GM12878 (cell line): ENCODE measurements around the gene PIEZO2. TPM values are rescaled to one million over a fixed set of nuclear protein-coding genes. Genes with fewer than 3 reads are reported as not detected.

Experiments
- ATF2 ChIP-seq: IDR thresholded peaks from 2 replicates; pipeline ENCODE4 v1.6.1; 2012; ENCODE audit warnings: low read length, inconsistent platforms
- BRCA1 ChIP-seq: IDR thresholded peaks from 2 replicates; pipeline ENCODE4 v1.6.1; 2011; ENCODE audit warnings: low read depth, low read length, improper control_type of control experiment
- CBX5 ChIP-seq: sonication (generic); IDR thresholded peaks from 2 replicates; pipeline ENCODE4 v1.6.1; 2016; ENCODE audit warnings: low read depth, moderate library complexity, mild to moderate bottlenecking, inconsistent platforms
- ESRRA ChIP-seq: IDR thresholded peaks from 2 replicates; pipeline ENCODE4 v1.6.1; 2012; ENCODE audit warnings: mild to moderate bottlenecking, low read length, improper control_type of control experiment
- HCFC1 ChIP-seq: fragments of 150-350 bp; IDR thresholded peaks from 2 replicates; pipeline ENCODE4 v1.6.1; 2014; ENCODE audit warnings: low read length
- KLF5 ChIP-seq: fragments of 450-650 bp; IDR thresholded peaks from 2 replicates; pipeline ENCODE4 v1.6.1; 2014; ENCODE audit warnings: mild to moderate bottlenecking; ENCODE audit not compliant: partially characterized antibody
- MEF2B ChIP-seq: fragments of 450-650 bp; IDR thresholded peaks from 2 replicates; pipeline ENCODE4 v1.6.1; 2018; ENCODE audit warnings: mild to moderate bottlenecking, moderate library complexity; ENCODE audit not compliant: partially characterized antibody, poor library complexity, severe bottlenecking
- MLLT1 ChIP-seq: fragments of 450-650 bp; IDR thresholded peaks from 2 replicates; pipeline ENCODE4 v1.6.1; 2016; ENCODE audit warnings: mild to moderate bottlenecking
- MXI1 ChIP-seq: fragments of 150-350 bp; IDR thresholded peaks from 2 replicates; pipeline ENCODE4 v1.6.1; 2011; ENCODE audit warnings: low read depth, mild to moderate bottlenecking, inconsistent platforms, low read length, improper control_type of control experiment
- PBX3 ChIP-seq: IDR thresholded peaks from 2 replicates; pipeline ENCODE4 v1.6.1; 2011; ENCODE audit warnings: mild to moderate bottlenecking, low read depth, low read length, moderate library complexity; ENCODE audit not compliant: insufficient replicate concordance
- RCOR1 ChIP-seq: conservative IDR thresholded peaks from 2 replicates; pipeline ENCODE4 v1.6.1; 2012; ENCODE audit warnings: low read depth, low read length, improper control_type of control experiment
- SIN3A ChIP-seq: IDR thresholded peaks from 2 replicates; pipeline ENCODE4 v1.6.1; 2012; ENCODE audit warnings: low read depth, low read length, improper control_type of control experiment
- SMC3 ChIP-seq: IDR thresholded peaks from 2 replicates; pipeline ENCODE4 v1.6.1; 2011; ENCODE audit warnings: low read length, improper control_type of control experiment, borderline replicate concordance
- STAT3 ChIP-seq: IDR thresholded peaks from 2 replicates; pipeline ENCODE4 v1.6.1; 2011; ENCODE audit warnings: low read depth, low read length, improper control_type of control experiment
- ZNF217 ChIP-seq: fragments of 450-650 bp; IDR thresholded peaks from 2 replicates; pipeline ENCODE4 v1.6.1; 2017; ENCODE audit warnings: antibody characterized with exemption, mild to moderate bottlenecking
- ZZZ3 ChIP-seq: IDR thresholded peaks from 2 replicates; pipeline ENCODE4 v1.6.1; 2011; ENCODE audit warnings: low read depth; ENCODE audit not compliant: control insufficient read depth, insufficient read length
- polyA plus RNA-seq, 11 experiments: library from polyadenylated mRNA; depleted of rRNA in 4 of 11; unstranded in 6 of 11; stranded (reverse) in 5 of 11; fragments of >200 nt; fragmentation: Nextera tagmentation in 4 of 11; fragmentation: Illumina TruSeq in 1 of 11; extraction: Ambion mirVana in 4 of 11; extraction: Trizol in 1 of 11; gene quantifications; 1 replicate in 1 of 11; 2 replicates in 10 of 11; pipeline versions ENCODE4 v1.2.1 to v1.2.3, GENCODE V29; 2011 to 2016; ENCODE audit warnings: inconsistent platforms in 2 of 11, missing spikeins in 2 of 11, low read depth in 1 of 11
- total RNA-seq, 4 experiments: library from RNA; depleted of rRNA in 3 of 4; stranded (reverse); fragments of >200 nt in 3 of 4; fragmentation: Illumina TruSeq in 1 of 4; extraction: Trizol in 1 of 4; gene quantifications; 2 replicates each; pipeline versions ENCODE4 v1.2.1 to v1.2.3, GENCODE V29; 2013 to 2021
- TF ChIP-seq, protein P1 (sequence below): fragments of 450-650 bp; IDR thresholded peaks from 2 replicates; pipeline ENCODE4 v1.6.1; 2017; ENCODE audit warnings: mild to moderate bottlenecking
- TF ChIP-seq, protein P2 (sequence below): fragments of 450-650 bp; IDR thresholded peaks from 2 replicates; pipeline ENCODE4 v1.6.1; 2017; ENCODE audit warnings: mild to moderate bottlenecking, moderate library complexity

The PIEZO2 gene
- total and polyA plus RNA-seq, 10 of the 15 experiments (the other 5 are each of a cell fraction or from before 2014, with no cell fraction given): 6.7 to 42.3 (median 27.4) TPM

- TF ChIP-seq, protein P1, sequence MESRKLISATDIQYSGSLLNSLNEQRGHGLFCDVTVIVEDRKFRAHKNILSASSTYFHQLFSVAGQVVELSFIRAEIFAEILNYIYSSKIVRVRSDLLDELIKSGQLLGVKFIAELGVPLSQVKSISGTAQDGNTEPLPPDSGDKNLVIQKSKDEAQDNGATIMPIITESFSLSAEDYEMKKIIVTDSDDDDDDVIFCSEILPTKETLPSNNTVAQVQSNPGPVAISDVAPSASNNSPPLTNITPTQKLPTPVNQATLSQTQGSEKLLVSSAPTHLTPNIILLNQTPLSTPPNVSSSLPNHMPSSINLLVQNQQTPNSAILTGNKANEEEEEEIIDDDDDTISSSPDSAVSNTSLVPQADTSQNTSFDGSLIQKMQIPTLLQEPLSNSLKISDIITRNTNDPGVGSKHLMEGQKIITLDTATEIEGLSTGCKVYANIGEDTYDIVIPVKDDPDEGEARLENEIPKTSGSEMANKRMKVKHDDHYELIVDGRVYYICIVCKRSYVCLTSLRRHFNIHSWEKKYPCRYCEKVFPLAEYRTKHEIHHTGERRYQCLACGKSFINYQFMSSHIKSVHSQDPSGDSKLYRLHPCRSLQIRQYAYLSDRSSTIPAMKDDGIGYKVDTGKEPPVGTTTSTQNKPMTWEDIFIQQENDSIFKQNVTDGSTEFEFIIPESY: no peak
- TF ChIP-seq STAT3 (no peak), BRCA1 (no peak), HCFC1 (no peak), PBX3 (no peak), CBX5 (peak; percentile 99), ATF2 (no peak), ZZZ3 (no peak), MXI1 (no peak), RCOR1 (no peak), ZNF217 (peak; percentile 92; the same call in 1 of the 2 replicates), MEF2B (no peak), SMC3 (no peak), SIN3A (no peak), MLLT1 (0 out of 2 replicates have a peak, but pooled peaks have one; percentile 70), ESRRA (no peak), KLF5 (peak; percentile 90)
- TF ChIP-seq, protein P2, sequence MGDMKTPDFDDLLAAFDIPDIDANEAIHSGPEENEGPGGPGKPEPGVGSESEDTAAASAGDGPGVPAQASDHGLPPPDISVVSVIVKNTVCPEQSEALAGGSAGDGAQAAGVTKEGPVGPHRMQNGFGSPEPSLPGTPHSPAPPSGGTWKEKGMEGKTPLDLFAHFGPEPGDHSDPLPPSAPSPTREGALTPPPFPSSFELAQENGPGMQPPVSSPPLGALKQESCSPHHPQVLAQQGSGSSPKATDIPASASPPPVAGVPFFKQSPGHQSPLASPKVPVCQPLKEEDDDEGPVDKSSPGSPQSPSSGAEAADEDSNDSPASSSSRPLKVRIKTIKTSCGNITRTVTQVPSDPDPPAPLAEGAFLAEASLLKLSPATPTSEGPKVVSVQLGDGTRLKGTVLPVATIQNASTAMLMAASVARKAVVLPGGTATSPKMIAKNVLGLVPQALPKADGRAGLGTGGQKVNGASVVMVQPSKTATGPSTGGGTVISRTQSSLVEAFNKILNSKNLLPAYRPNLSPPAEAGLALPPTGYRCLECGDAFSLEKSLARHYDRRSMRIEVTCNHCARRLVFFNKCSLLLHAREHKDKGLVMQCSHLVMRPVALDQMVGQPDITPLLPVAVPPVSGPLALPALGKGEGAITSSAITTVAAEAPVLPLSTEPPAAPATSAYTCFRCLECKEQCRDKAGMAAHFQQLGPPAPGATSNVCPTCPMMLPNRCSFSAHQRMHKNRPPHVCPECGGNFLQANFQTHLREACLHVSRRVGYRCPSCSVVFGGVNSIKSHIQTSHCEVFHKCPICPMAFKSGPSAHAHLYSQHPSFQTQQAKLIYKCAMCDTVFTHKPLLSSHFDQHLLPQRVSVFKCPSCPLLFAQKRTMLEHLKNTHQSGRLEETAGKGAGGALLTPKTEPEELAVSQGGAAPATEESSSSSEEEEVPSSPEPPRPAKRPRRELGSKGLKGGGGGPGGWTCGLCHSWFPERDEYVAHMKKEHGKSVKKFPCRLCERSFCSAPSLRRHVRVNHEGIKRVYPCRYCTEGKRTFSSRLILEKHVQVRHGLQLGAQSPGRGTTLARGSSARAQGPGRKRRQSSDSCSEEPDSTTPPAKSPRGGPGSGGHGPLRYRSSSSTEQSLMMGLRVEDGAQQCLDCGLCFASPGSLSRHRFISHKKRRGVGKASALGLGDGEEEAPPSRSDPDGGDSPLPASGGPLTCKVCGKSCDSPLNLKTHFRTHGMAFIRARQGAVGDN: no peak; the same call in 1 of the 2 replicates
Measured at GRCh38 chr18:10946058-10946457, 203.3 kb downstream of the PIEZO2 start (continued).
